Mucosa of gallbladder (tissue), 1 donor: ENCODE measurements around the gene NLRC4. TPM values are rescaled to one million over a fixed set of nuclear protein-coding genes. Genes with fewer than 3 reads are reported as not detected.
"Not testable (repeated sequence)": the region's sequence is repeated elsewhere in the genome, so short reads cannot be mapped to it uniquely, and the experiment has no call there.

Experiments used
- DNase-seq: peaks from one replicate; pipeline ENCODE4 v3.0.0-alpha.2; 2020; ENCODE audit warnings: low spot score
- total RNA-seq: library from RNA; stranded (reverse); gene quantifications from one replicate; pipeline ENCODE4 v1.2.1, GENCODE V29; 2021
- donor health status: DM: no; HTN: no; CAD: no.

Gene NLRC4, protein sequence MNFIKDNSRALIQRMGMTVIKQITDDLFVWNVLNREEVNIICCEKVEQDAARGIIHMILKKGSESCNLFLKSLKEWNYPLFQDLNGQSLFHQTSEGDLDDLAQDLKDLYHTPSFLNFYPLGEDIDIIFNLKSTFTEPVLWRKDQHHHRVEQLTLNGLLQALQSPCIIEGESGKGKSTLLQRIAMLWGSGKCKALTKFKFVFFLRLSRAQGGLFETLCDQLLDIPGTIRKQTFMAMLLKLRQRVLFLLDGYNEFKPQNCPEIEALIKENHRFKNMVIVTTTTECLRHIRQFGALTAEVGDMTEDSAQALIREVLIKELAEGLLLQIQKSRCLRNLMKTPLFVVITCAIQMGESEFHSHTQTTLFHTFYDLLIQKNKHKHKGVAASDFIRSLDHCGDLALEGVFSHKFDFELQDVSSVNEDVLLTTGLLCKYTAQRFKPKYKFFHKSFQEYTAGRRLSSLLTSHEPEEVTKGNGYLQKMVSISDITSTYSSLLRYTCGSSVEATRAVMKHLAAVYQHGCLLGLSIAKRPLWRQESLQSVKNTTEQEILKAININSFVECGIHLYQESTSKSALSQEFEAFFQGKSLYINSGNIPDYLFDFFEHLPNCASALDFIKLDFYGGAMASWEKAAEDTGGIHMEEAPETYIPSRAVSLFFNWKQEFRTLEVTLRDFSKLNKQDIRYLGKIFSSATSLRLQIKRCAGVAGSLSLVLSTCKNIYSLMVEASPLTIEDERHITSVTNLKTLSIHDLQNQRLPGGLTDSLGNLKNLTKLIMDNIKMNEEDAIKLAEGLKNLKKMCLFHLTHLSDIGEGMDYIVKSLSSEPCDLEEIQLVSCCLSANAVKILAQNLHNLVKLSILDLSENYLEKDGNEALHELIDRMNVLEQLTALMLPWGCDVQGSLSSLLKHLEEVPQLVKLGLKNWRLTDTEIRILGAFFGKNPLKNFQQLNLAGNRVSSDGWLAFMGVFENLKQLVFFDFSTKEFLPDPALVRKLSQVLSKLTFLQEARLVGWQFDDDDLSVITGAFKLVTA
- total RNA-seq, result 1.9 TPM

DNA sequence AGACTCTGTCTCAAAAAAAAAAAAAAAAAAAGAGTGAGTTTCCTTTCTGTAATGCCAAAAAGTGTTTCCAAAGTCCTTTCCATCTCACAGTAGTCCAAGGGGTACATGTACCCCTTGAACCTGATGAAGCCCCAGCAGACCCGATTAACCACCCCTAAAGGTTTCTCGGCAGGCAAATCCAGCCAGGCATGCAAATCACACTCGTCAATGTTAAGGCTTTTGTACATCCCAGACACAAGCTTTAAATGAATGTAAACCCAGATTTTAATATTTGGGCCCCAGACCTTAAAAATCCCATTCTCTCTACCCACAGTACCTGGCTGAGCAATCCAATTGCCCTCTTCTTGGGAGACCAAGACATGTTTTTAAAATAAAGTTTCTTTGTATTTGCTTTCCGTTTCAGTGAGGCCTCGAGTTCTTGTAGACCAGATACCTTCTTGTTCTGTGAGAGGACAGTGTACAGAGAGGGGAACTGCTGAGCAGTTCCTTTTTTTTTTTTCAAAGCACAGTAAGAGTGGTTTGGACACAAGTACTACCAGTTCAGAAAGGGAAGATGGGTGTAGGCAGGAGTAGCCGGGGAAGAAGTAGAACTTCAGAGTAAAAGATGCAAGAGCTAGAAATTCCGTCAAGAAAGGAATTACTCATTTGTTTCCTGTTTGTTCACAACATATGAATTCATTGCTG lies at the start of gene NLRC4:
TSS of gene NLRC4 (minus strand) at position 465 of the 684 bp plus-strand sequence. CDS start 8,111 bp downstream, outside the sequence.
- no peak for DNase-seq

DNA sequence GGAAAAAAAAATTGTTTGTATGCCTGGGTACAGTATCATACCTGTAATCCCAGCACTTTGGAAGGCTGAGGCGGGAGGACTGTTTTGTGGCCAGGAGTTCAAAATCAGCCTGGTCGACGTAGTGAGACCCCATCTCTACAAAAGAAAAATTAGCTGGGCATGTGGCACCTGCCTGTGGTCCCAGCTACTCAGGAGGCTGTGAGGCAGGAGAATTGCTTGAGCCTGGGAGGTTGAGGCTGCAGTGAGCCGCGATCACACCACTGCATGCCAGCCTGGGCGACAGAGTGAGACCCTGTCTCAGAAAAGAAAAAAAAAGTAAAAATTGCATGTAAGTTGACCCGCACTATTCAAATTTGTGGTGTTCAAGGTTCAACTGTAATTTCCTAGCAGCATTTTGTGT lies 45.9 kb upstream of the NLRC4 start:
- DNase-seq, result no peak

- not testable (repeated sequence) for DNase-seq
Observed at GRCh38 chr2:32293966-32294562, 29.4 kb upstream of the NLRC4 start.

DNA sequence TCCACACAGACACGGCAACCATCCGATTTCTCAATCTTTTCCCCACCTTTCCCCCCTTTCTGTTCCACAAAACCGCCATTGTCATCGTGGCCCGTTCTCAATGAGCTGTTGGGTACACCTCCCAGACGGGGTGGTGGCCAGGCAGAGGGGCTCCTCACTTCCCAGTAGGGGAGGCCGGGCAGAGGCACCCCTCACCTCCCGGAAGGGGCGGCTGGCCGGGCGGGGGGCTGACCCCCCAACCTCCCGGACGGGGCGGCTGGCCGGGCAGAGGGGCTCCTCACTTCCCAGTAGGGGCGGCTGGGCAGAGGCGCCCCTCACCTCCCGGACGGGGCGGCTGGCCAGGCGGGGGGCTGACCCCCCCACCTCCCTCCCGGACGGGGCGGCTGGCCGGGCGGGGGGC lies 28.8 kb upstream of the NLRC4 start:
- not testable (repeated sequence) for DNase-seq

DNA sequence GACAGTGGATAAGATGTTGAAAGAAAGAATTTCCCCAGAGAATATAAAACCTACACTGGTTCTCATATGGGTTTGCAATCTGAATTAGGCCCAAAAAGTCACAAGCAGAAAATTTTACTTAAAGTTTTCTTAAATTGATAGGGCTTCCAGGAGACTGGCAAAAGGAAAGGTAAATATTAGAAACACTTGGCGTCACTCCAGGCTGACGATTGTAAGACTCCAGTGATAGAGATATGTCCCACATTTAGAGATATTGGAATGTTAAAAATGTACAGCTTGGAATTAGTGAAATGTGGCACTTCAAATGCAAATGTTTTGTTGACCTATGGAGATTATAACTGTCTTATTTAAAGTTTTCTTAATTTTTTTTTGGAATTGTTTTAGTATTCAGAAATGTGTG lies 27.1 kb upstream of the NLRC4 start:
- DNase-seq, result no peak

- no peak for DNase-seq
Observed at GRCh38 chr2:32290000-32290339, 25.3 kb upstream of the NLRC4 start.

DNA sequence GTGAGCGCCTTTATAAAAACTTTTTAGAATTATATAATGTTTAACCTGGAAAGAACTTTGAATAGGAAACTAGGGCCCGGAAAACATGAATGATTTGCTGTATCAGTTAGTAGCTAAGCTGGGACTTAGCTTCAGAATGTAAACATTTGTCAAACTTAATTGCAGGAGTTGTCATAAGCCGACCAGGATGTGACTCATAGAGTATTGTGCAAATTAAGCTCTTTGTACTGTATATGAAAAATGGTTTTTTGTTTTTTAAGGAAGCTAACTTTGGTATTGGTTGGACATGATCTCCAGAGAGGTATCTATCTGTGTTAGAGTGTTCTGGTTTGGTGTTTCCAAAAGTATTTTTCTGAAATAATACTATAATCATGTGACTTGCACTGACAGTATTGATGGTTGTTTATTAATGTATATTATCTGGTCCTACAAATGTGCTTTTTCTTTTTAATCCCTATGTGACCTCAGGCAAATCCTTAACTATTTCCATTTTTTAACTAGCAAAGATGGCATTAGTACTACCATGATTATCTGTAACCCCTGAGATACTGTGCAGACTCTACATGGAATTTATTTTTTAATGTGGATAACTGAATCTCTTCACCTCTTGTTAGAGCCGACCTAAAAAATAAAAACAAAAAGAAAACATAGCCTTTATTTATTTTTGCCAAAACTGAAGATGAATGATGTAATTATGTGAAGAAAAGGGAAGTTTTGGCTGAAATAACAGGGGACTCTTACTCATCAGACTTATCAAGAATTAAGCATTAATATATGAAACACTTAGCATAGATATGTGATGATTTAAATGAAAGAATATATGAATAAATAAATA lies 24.7 kb upstream of the NLRC4 start:
- no peak for DNase-seq

DNA sequence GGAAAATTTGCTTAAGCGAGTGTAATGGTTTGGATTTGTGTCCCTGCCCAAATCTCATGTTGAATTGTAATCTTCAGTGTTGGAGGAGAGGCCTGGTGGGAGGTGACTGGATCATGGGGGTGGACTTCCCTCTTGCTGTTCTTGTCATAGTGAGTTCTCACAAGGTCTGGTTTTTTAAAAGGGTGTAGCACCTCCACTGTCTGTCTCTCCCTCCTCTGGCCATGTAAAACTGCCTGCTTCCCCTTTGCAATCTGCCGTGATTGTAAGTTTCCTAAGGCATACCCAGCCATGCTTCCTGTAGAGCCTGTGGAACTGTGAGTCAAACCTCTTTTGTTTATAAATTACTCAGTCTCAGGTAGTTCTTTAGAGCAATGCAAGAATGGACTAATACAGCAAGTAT lies 19.6 kb upstream of the NLRC4 start:
- DNase-seq, result no peak

DNA sequence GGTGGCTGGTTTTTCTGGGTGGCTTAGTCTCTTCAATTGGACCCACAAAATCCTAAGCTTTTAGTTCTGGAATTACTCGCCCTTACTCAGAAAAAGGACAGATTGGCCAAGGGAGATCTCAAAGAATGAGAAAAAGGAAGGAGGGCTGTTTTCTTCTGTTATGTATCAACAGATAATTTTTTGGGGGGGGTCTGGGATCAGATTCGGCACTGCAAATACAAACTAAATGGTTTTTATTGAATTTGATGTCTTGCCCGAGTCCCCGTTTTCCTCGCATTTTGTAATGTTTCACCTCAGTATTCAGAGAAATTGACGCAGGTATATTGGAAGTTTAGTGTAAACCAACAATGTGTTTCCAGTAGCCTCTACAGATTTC lies 13.8 kb upstream of the NLRC4 start:
- no peak for DNase-seq

GRCh38 chr2:32277674-32278477 lies 13.2 kb upstream of the NLRC4 start, which contains the start of gene YIPF4:
Gene YIPF4 (plus strand): TSS chr2:32277904. CDS start chr2:32278156, 252 bp downstream.
- DNase-seq, result peak; percentile 93

DNA sequence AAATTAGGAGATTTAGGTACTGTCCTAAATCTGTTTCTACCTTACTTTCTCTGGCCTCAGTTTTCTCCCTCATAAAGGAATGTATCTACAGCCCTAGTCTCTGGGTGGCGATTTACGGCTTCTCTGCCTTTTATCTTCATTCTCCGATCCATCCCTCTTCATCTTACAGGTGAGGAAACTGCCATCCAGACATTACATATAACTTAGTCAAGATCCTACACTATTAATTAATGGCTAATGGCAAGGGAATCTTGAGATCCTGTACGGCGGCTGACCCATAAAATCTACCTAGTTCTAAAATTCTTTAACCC lies 12.6 kb upstream of the NLRC4 start:
- no peak for DNase-seq

DNA sequence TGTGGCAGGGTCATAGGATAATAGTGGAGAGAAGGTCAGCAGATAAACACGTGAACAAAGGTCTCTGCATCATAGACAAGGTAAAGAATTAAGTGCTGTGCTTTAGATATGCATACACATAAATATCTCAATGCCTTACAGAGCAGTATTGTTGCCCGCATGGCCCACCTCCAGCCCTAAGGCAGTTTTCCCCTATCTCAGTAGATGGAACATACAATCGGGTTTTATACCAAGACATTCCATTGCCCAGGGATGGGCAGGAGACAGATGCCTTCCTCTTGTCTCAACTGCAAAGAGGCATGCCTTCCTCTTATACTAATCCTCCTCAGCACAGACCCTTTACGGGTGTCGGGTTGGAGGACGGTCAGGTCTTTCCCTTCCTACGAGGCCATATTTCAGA lies 11.1 kb upstream of the NLRC4 start:
- not testable (repeated sequence) for DNase-seq

GRCh38 chr2:32274289-32274688 lies 9.6 kb upstream of the NLRC4 start:
- no peak for DNase-seq

DNA sequence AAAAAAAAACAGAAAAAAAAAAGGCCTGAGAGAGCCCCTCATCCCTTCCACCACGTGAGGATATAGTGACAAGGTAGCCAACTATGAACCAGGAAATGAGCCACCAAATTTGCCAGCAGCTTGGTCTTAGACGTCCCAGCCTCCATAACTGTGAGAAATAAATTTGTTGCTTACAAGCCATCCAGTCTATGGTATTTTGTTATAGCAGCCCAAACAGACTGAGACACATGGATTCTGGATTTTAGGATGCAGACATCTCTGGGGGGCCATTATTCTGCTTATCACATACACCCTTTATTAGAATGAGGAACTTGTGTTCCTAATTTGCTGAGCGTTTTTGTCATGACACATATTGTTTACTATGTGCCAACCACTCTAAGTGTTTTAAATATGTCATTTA lies 7.6 kb upstream of the NLRC4 start:
- no peak for DNase-seq

- DNase-seq, result no peak
Observed at GRCh38 chr2:32271063-32271462, 6.4 kb upstream of the NLRC4 start.

GRCh38 chr2:32262105-32262504 lies 2.6 kb downstream of the NLRC4 start:
- DNase-seq, result no peak

DNA sequence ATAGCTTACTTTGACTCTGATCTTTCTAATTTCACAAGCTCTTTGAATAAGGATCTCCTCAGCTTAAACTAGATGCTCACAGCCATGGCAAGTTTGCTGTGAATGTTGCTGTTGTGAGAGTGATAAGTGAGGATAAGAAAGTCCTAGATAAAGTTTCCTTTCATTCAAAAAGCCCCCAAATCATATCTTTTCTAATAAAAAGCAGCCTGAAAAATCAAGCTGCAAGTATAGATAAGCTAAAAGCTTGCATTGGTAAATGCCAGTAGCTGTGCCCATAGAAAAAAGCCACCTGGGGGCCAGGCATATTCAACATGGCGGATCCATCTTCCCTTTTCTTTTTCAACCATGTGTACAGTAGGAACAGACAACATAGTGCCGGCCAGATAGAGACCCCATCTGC lies 4.3 kb downstream of the NLRC4 start:
- DNase-seq, result no peak

DNA sequence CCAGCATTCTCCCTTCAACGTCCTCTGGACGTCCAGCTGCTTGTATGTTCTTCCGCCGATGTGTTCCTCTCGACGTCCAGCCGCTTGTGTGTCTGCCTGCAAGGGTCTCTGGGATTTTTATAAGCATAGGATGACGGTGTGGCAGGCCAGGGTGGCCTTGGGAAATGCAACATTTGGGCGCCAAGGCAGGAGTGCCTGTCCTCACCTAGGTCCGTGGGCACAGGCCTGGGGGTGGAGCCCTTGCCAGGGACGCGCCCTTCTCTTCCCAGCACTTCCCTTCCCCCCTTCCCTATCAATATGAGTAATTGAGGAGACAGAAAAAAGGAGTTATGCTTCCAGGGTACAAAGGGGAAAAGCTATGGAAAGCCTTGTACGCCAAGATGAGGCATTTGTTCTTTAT lies 6.4 kb downstream of the NLRC4 start:
- no peak for DNase-seq

DNA sequence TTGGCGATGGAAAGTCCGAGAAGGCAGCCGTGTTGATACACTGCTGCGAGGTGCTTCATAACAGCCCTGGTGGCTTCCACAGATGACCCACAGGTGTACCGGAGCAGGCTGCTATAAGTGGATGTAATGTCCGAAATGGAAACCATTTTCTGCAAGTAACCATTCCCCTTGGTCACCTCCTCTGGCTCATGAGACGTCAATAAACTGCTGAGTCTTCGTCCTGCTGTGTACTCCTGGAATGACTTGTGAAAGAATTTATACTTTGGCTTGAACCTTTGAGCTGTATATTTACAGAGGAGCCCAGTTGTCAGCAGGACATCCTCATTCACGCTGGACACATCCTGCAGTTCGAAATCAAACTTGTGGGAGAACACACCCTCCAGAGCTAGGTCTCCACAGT lies 14.4 kb downstream of the NLRC4 start:
- DNase-seq, result no peak

GRCh38 chr2:32249731-32250236 lies 14.9 kb downstream of the NLRC4 start:
- no peak for DNase-seq
